Esophagus squamous epithelium (tissue), 4 donors: ENCODE results near the gene RXRG.

Source experiments
- POLR2A ChIP-seq, 4 donors: fragments of 450-650 bp; IDR thresholded peaks; one replicate each; pipeline ENCODE4 v1.6.1; 2017; ENCODE audit warnings: antibody characterized with exemption in 4 of 4, mild to moderate bottlenecking in 4 of 4, moderate library complexity in 3 of 4
- TF ChIP-seq, protein P1 (sequence below), 6 experiments: fragments of 450-650 bp in 4 of 6; fragments of 200-600 bp in 2 of 6; sonication (generic) in 2 of 6; IDR thresholded peaks; one replicate each; pipeline ENCODE4 v1.5.1; 2016 to 2019; ENCODE audit warnings: antibody characterized with exemption in 6 of 6, mild to moderate bottlenecking in 4 of 6, moderate library complexity in 4 of 6

DNA sequence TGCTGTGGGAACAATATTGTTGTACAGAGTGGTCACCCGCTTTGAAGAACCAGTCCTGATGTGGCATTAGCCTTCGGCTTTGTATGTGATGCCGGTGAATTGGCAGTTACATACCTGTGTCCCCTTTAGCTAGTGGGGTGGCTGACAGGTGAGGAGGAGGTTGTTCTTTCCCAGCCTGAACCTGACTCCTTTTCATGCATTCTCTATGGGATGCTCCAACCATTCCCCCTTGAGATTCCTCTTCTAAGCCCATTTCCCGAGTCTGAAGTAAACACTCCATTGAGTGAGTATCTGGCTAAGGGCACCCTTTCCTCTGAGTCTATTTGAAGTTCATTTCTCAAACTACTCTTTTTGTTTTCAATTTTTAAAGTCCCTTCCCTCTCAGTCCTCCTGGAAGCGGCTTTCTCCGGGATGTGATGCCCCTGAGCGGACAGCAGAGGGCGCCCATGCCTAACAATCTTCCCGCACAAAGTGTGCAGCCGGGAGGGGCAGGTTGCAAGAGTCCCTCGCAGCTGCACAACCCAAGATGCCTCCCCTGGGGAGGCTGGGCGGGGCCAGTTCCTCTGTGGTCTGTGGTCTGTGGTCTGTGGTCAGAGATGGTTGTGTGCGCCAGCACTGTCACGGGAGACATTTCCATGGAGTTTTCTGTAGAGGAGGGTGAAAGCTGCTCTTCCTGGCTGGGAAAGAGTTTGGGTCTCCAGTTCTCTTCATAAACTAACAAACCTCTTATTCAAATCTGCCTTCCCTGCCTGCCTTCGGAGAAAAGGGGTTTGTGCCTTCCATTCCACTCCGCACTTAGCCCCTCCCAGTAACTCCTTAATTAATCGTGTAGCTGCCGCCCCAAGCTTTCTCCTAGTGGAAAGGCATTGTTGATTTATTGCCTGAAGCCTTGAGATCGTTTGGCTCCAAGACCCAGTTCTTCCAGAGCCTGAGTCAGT is 52.0 kb downstream of the RXRG start:
- TF ChIP-seq, protein P1, sequence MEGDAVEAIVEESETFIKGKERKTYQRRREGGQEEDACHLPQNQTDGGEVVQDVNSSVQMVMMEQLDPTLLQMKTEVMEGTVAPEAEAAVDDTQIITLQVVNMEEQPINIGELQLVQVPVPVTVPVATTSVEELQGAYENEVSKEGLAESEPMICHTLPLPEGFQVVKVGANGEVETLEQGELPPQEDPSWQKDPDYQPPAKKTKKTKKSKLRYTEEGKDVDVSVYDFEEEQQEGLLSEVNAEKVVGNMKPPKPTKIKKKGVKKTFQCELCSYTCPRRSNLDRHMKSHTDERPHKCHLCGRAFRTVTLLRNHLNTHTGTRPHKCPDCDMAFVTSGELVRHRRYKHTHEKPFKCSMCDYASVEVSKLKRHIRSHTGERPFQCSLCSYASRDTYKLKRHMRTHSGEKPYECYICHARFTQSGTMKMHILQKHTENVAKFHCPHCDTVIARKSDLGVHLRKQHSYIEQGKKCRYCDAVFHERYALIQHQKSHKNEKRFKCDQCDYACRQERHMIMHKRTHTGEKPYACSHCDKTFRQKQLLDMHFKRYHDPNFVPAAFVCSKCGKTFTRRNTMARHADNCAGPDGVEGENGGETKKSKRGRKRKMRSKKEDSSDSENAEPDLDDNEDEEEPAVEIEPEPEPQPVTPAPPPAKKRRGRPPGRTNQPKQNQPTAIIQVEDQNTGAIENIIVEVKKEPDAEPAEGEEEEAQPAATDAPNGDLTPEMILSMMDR (IDR thresholded peaks at IDR 0.05), result peak; percentile 83 to 93 (median 88)
- TF ChIP-seq POLR2A (IDR thresholded peaks at IDR 0.05), result no peak
